H1 (cell line): Measurements from ENCODE around the gene TMEM154. TPM values are rescaled to one million over a fixed set of nuclear protein-coding genes. Genes with fewer than 3 reads are reported as not detected.

Experiments used
- CTCF ChIA-PET: fragments of 300-600 bp; sonication (Branson Sonifier 250); formaldehyde crosslinking; loops from one replicate; lab custom pipeline; 2021; ENCODE audit not compliant: partially characterized antibody; lab: Charles Lee
- POLR2A ChIA-PET: fragments of 300-600 bp; sonication (Branson Sonifier 250); formaldehyde crosslinking; loops from one replicate; lab custom pipeline; 2021; ENCODE audit warnings: inconsistent platforms; ENCODE audit not compliant: partially characterized antibody; lab: Charles Lee
- DNase-seq, 2 experiments: peaks; one replicate each; pipeline versions ENCODE4 v3.0.0 to v3.0.0-alpha.2; 2010 to 2022; ENCODE audit warnings: low spot score in 2 of 2, low read depth in 1 of 2, mixed read lengths in 1 of 2
- FAIRE-seq: peaks from 2 replicates; lab custom pipeline; 2011; peaks lifted over from hg19 to GRCh38; lab: Jason Lieb, UNC
- H2AFZ ChIP-seq: 2 replicates; pipeline ENCODE4 v1.8.1; 2012; ENCODE audit warnings: low read length, inconsistent platforms
- H2AK5ac ChIP-seq: 2 replicates; pipeline ENCODE4 v1.6.1; 2013; ENCODE audit warnings: low read depth, low read length
- H2BK120ac ChIP-seq: replicated peaks from 2 replicates; pipeline ENCODE3; 2013; ENCODE audit warnings: low read depth, low read length, inconsistent platforms
- H2BK12ac ChIP-seq: 2 replicates; pipeline ENCODE4 v1.6.1; 2013; ENCODE audit warnings: low read depth, low read length
- H2BK15ac ChIP-seq: 2 replicates; pipeline ENCODE4 v1.6.1; 2013; ENCODE audit warnings: low read length
- H2BK20ac ChIP-seq: 2 replicates; pipeline ENCODE4 v1.6.1; 2013; ENCODE audit warnings: low read length
- H2BK5ac ChIP-seq: 2 replicates; pipeline ENCODE4 v1.6.1; 2013; ENCODE audit warnings: low read depth, low read length
- H3K14ac ChIP-seq: 2 replicates; pipeline ENCODE4 v1.6.1; 2013; ENCODE audit warnings: inconsistent platforms; ENCODE audit not compliant: insufficient read length
- H3K18ac ChIP-seq: 2 replicates; pipeline ENCODE4 v1.6.1; 2013; ENCODE audit warnings: low read length; ENCODE audit errors: extremely low read depth
- H3K23ac ChIP-seq: 2 replicates; pipeline ENCODE4 v1.6.1; 2013; ENCODE audit warnings: inconsistent platforms; ENCODE audit not compliant: insufficient read length
- H3K23me2 ChIP-seq: 2 replicates; pipeline ENCODE4 v1.6.1; 2013; ENCODE audit warnings: low read depth, low read length
- H3K27ac ChIP-seq: 2 replicates; pipeline ENCODE4 v1.6.1; 2011; ENCODE audit warnings: low read depth, low read length, inconsistent platforms
- H3K27me3 ChIP-seq, 4 experiments: replicated peaks in 1 of 4; 1 replicate in 1 of 4; 2 replicates in 3 of 4; pipeline versions ENCODE4 v1.6.1 to v1.8.1; 2011 to 2013; ENCODE audit warnings: low read length in 3 of 4, mild to moderate bottlenecking in 3 of 4, inconsistent platforms in 2 of 4, mixed read lengths in 2 of 4, moderate library complexity in 1 of 4; ENCODE audit not compliant: control insufficient read depth in 3 of 4, insufficient read depth in 3 of 4; ENCODE audit errors: extremely low read depth in 1 of 4
- H3K36me3 ChIP-seq, 4 experiments: 2 replicates each; pipeline versions ENCODE4 v1.6.1 to v1.8.1; 2011 to 2013; ENCODE audit warnings: mild to moderate bottlenecking in 4 of 4, low read length in 3 of 4, moderate library complexity in 2 of 4, control low read depth in 1 of 4, inconsistent platforms in 1 of 4; ENCODE audit not compliant: insufficient read depth in 4 of 4, control insufficient read depth in 2 of 4
- H3K4ac ChIP-seq: replicated peaks from 2 replicates; pipeline ENCODE3; 2013; ENCODE audit warnings: low read length, low read depth, mixed read lengths, inconsistent platforms; ENCODE audit not compliant: insufficient read length
- H3K4me1 ChIP-seq, 4 experiments: replicated peaks in 1 of 4; 1 replicate in 1 of 4; 2 replicates in 3 of 4; pipeline versions ENCODE4 v1.6.1 to v1.8.1; 2011 to 2013; ENCODE audit warnings: low read length in 3 of 4, inconsistent platforms in 2 of 4, mixed read lengths in 1 of 4; ENCODE audit not compliant: insufficient read depth in 4 of 4, control insufficient read depth in 3 of 4
- H3K4me2 ChIP-seq, 2 experiments: 2 replicates each; pipeline versions ENCODE4 v1.6.1 to v1.8.1; 2011 to 2013; ENCODE audit warnings: low read depth in 2 of 2, low read length in 2 of 2, control low read depth in 1 of 2, inconsistent platforms in 1 of 2, mild to moderate bottlenecking in 1 of 2; ENCODE audit not compliant: insufficient read depth in 1 of 2
- H3K4me3 ChIP-seq, 4 experiments: fragments of 200-600, 300-600 bp in 1 of 4; sonication (generic), shearing (Covaris generic), sonication (Bioruptor Twin) in 1 of 4; 2 replicates each; pipeline versions ENCODE4 v1.5.1 to v1.8.1; 2011 to 2016; ENCODE audit warnings: low read length in 4 of 4, low read depth in 3 of 4, control low read depth in 2 of 4, inconsistent platforms in 2 of 4, mild to moderate bottlenecking in 2 of 4, mixed read lengths in 1 of 4, moderate library complexity in 1 of 4; ENCODE audit not compliant: insufficient read depth in 2 of 4; ENCODE audit errors: extremely low read depth in 1 of 4
- H3K56ac ChIP-seq: replicated peaks from 2 replicates; pipeline ENCODE3; 2013; ENCODE audit warnings: low read depth, mild to moderate bottlenecking, mixed read lengths, low read length, inconsistent platforms; ENCODE audit not compliant: insufficient read length
- H3K79me1 ChIP-seq: 2 replicates; pipeline ENCODE4 v1.6.1; 2013; ENCODE audit warnings: low read depth, low read length, control low read depth
- H3K79me2 ChIP-seq, 2 experiments: 2 replicates each; pipeline versions ENCODE4 v1.6.1 to v1.8.1; 2012 to 2013; ENCODE audit warnings: low read length in 2 of 2, mild to moderate bottlenecking in 2 of 2, inconsistent platforms in 1 of 2; ENCODE audit not compliant: insufficient read depth in 2 of 2, control insufficient read depth in 1 of 2
- H3K9ac ChIP-seq, 4 experiments: replicated peaks in 1 of 4; 1 replicate in 1 of 4; 2 replicates in 3 of 4; pipeline versions ENCODE4 v1.6.1 to v1.8.1; 2011 to 2013; ENCODE audit warnings: low read depth in 3 of 4, low read length in 3 of 4, control low read depth in 2 of 4, mild to moderate bottlenecking in 2 of 4, moderate library complexity in 2 of 4, inconsistent platforms in 1 of 4; ENCODE audit errors: extremely low read depth in 1 of 4
- H3K9me3 ChIP-seq, 2 experiments: 2 replicates each; pipeline versions ENCODE4 v1.6.1 to v1.8.1; 2012 to 2013; ENCODE audit warnings: mild to moderate bottlenecking in 2 of 2, moderate library complexity in 2 of 2, control low read depth in 1 of 2, inconsistent platforms in 1 of 2, low read depth in 1 of 2, low read length in 1 of 2, mixed read lengths in 1 of 2; ENCODE audit not compliant: insufficient read depth in 2 of 2
- H4K20me1 ChIP-seq, 2 experiments: replicated peaks in 1 of 2; 2 replicates each; pipeline versions ENCODE3 to v1.8.1; 2011 to 2013; ENCODE audit warnings: inconsistent platforms in 2 of 2, low read length in 2 of 2, mild to moderate bottlenecking in 1 of 2; ENCODE audit not compliant: insufficient read depth in 2 of 2, control insufficient read depth in 1 of 2
- H4K5ac ChIP-seq: 2 replicates; pipeline ENCODE4 v1.6.1; 2013; ENCODE audit warnings: low read length, low read depth, mixed read lengths, inconsistent platforms; ENCODE audit not compliant: insufficient read length
- H4K8ac ChIP-seq: 2 replicates; pipeline ENCODE4 v1.8.0; 2013; ENCODE audit warnings: mild to moderate bottlenecking, moderate library complexity, low read length, inconsistent platforms; ENCODE audit not compliant: insufficient read depth; ENCODE audit errors: extremely low read depth
- H4K91ac ChIP-seq: replicated peaks from 2 replicates; pipeline ENCODE3; 2013; ENCODE audit warnings: low read length, mixed read lengths, inconsistent platforms; ENCODE audit not compliant: insufficient read length
- CHD1 ChIP-seq: IDR thresholded peaks from 2 replicates; pipeline ENCODE4 v1.6.1; 2012; ENCODE audit warnings: low read depth, low read length, improper control_type of control experiment
- CREB1 ChIP-seq: IDR thresholded peaks from 2 replicates; pipeline ENCODE4 v1.6.1; 2012; ENCODE audit warnings: inconsistent platforms
- EZH2 ChIP-seq: fragments of 200-600 bp; sonication (generic); IDR thresholded peaks from 2 replicates; pipeline ENCODE4 v1.7.1; 2012; ENCODE audit warnings: low read depth, mild to moderate bottlenecking, moderate library complexity, low read length, inconsistent platforms; ENCODE audit not compliant: severe bottlenecking
- HDAC2 ChIP-seq, 2 experiments: fragments of 300-600 bp in 1 of 2; sonication (generic) in 1 of 2; IDR thresholded peaks; 2 replicates each; pipeline ENCODE4 v1.6.1; 2011 to 2012; ENCODE audit warnings: low read depth in 2 of 2, low read length in 2 of 2, mild to moderate bottlenecking in 2 of 2, moderate library complexity in 2 of 2, borderline replicate concordance in 1 of 2, inconsistent platforms in 1 of 2
- KDM4A ChIP-seq: IDR thresholded peaks from one replicate; pipeline ENCODE4 v1.7.1; 2012; ENCODE audit warnings: low read depth, mild to moderate bottlenecking, moderate library complexity, low read length, inconsistent platforms; ENCODE audit not compliant: severe bottlenecking
- SAP30 ChIP-seq: fragments of 300-600 bp; sonication (generic); IDR thresholded peaks from 2 replicates; pipeline ENCODE4 v1.7.1; 2012; ENCODE audit warnings: low read length, moderate library complexity, mild to moderate bottlenecking, inconsistent platforms; ENCODE audit not compliant: insufficient read depth, insufficient replicate concordance
- WGBS, 2 experiments: shearing (Covaris generic) in 1 of 2; methylation state at CpG; one replicate each; pipeline versions ENCODE4 v1.1.6 to v1.1.7; 2013 to 2015; ENCODE audit warnings: low lambda C conversion rate in 2 of 2, mixed read lengths in 2 of 2, inconsistent platforms in 1 of 2, low coverage in 1 of 2, missing lambda C conversion rate in 1 of 2; ENCODE audit not compliant: insufficient replicate concordance in 2 of 2, insufficient coverage in 1 of 2, insufficient read length in 1 of 2; ENCODE audit errors: extremely low coverage in 1 of 2, missing lambda C conversion rate in 1 of 2; 5-methylcytosine and 5-hydroxymethylcytosine counted together
- polyA plus RNA-seq, 7 experiments: library from polyadenylated mRNA; depleted of rRNA in 3 of 7; stranded (reverse) in 5 of 7; unstranded in 2 of 7; fragments of >200 nt in 5 of 7; fragments of 200-250 nt in 2 of 7; gene quantifications; 1 replicate in 5 of 7; 2 replicates in 1 of 7; 4 replicates in 1 of 7; pipeline versions ENCODE4 v1.2.1 to v1.2.3, GENCODE V29; 2011 to 2013; ENCODE audit warnings: missing spikeins in 2 of 7, mixed read lengths in 2 of 7
- total RNA-seq: library from RNA; stranded (reverse); fragmentation: NEBNext Ultra II Directional; extraction: Animal tissue kit (Norgen Biotek cat#: 25700); gene quantifications from 2 replicates; pipeline ENCODE4 v1.2.1, GENCODE V29; 2021

Gene TMEM154
- total and polyA plus RNA-seq, 2 of the 8 experiments (the other 6 are each of a cell fraction or from before 2014, with no cell fraction given), result 0.33 to 1.2 TPM

- no peak overlapping the region for H2BK120ac ChIP-seq
- no peak overlapping the region for H3K27ac ChIP-seq
- H3K56ac ChIP-seq, result no peak overlapping the region
- no peaks in the 10 kb centered on the region for H3K79me1 ChIP-seq
- H3K4ac ChIP-seq, result no peak overlapping the region
- peaks cover 0 to 2% of the 10 kb centered on the region in 2 experiments; a peak in 1 of 4 replicates for H3K9me3 ChIP-seq
- CTCF ChIA-PET, result no interaction called here
- H3K23me2 ChIP-seq, result no peaks in the 10 kb centered on the region
- no peak overlapping the region for H3K4me3 ChIP-seq
- no peak overlapping the region for H4K5ac ChIP-seq
- H3K36me3 ChIP-seq, result no peaks in the 10 kb centered on the region
- H3K18ac ChIP-seq, result no peak overlapping the region
- H4K20me1 ChIP-seq, result no peaks in the 10 kb centered on the region
- FAIRE-seq (no peak), DNase-seq (no peak)
- peaks cover 0 to 2% (median 0%) of the 10 kb centered on the region in 4 experiments; a peak in 2 of 7 replicates for H3K4me1 ChIP-seq
- H2AFZ ChIP-seq, result no peak overlapping the region
- no peak overlapping the region for H3K14ac ChIP-seq
- H2BK5ac ChIP-seq, result no peak overlapping the region
- no peak overlapping the region for H2BK15ac ChIP-seq
- H3K27me3 ChIP-seq, result no peaks in the 10 kb centered on the region; a peak in 1 of 7 replicates
- H3K4me2 ChIP-seq, result no peak overlapping the region
- no peak overlapping the region for H4K91ac ChIP-seq
- no peaks in the 10 kb centered on the region for H3K79me2 ChIP-seq
- no peak overlapping the region for H4K8ac ChIP-seq
- no peak overlapping the region for H3K9ac ChIP-seq
- 84% methylated on average over 3 of the region's 3 CpGs; no CpG with 5 or more reads in 1 of the 2 experiments for WGBS, 2 experiments
- TF ChIP-seq CREB1 (no peak), SAP30 (no peak), HDAC2 (IDR thresholded peaks at IDR 0.05; ENCODE audit: borderline replicate concordance in 1 of 2, low read depth in 2 of 2, low read length in 2 of 2) (no peak), KDM4A (no peak), CHD1 (no peak), EZH2 (no peak)
- TF ChIP-seq, all 59 proteins: peak for 0
- Histone ChIP-seq H3K23ac (no peak overlapping the region), H2BK12ac (no peak overlapping the region), H2AK5ac (no peak overlapping the region), H2BK20ac (no peak overlapping the region)
- POLR2A ChIA-PET, result no interaction called here
These were observed 92.7 kb downstream of the TMEM154 start for GRCh38 chr4:152587127-152587526.
